Stimulated activated CD4-positive, alpha-beta T cell treated with anti-CD3 and anti-CD28 coated beads, Interleukin-1b, Interleukin-23, amount 100 ng/mL, for 24 hours (primary cell): ENCODE data around the gene LAMA2.
"Not testable (repeated sequence)": the region's sequence is repeated elsewhere in the genome, so short reads cannot be mapped to it uniquely, and the experiment has no call there.

Source experiments
- DNase-seq, 4 experiments: peaks; one replicate each; pipeline ENCODE4 v3.0.0-alpha.2; 2020; ENCODE audit warnings: low read depth in 4 of 4, low spot score in 1 of 4

The LAMA2 gene

DNA sequence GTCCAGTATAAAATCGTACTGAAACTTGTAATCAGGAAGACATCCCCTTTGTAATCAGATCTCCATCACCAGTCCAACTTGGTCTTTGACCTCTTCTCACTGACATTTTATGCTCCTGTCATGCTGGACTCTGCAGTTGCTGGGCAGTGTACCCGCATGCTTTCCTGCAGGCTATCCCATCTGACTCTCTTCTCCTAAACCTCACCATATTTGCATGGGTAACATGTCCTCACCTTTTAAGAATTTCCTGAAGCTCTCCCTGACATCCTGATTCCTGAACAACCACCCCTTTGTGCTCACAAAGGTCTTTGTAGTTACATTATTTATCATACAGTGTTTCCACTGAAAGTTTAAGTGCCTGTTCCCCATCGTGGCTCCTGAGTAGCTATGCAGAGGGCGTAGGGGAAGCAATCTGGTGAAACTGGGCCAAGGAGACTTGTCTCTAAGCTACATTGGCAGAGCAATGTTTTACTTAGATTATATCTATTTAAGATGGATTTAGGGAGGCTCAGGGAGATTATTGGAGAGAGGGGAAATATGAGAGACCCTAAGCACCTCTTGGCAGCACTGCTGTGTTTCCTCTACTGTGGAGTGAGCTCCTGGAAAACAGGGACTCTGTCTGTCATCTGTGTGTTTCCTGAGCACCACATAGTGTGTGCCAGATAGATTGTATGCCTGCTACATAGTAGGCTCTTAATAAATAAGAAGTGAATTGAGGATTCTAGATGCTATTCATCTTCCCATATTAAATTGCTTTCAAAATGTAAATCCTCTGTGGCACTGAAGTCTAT is 124.0 kb downstream of the LAMA2 start:
- DNase-seq, result no peak

DNA sequence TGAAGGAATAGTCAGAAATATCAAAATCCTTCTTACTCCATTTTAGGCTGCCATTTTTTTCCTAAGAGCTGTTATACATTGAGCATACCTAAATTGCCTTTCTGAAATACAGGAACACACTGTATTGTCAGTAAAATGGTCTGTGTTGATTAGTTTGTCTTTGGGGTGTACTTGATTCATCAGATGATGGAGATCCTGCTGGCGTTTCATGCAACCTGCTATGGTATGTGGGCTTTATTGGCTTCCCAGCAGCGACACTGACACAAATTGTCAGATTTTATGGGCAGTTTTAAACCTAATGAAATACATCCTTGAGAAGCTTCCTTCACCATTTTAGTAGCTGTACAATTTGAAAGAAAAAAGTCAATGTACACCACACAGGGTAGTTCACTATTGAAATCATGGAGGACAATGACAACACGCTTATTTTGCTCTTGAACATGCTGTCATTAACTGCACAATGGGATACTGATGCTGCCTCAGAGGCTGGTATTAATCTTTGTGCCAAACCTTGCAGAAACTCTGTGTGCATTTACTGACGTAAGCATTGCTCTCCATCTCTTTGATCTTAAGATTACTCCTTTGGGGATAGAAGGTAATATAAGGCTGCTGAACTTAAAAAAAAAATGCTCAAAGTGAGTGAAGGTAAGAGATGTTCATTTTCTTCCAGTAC is 124.9 kb downstream of the LAMA2 start:
- no peak for DNase-seq

DNA sequence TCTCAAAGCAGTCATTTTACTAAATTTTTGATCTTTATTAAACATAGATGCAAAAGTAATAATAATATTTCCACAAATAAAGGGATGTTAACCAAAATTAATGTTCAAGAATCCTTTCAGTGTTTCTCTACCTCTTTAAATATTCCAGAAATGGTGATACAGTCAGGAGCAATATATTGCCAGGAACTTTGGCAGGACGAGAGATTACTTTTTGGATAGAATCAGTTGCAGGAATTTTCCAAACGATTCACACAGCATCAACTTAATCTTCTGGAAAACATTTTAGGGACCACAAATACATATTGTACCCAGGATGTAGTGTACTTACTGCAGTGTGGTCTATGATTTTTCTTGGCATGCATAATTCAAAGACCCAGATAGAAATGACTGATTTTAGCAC is 125.7 kb downstream of the LAMA2 start:
- no peak for DNase-seq

DNA sequence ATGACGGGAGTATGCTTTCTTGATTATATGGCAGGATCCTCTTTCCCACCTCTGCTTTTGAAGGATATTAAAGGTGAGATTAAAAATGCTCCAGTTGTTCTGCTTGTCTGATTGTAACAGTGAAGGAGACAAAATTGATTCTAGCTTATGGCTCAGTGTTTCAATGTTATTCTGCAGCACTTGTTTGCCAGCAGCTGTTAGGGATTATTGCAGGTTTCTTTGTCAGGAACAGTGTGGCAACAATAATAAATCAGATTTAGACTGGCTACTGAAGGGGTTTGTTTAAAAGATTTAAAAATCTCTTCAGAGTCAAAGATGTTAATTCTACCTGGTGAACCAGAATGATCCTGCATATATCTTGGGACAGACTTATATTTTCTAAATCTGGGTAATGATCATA is 126.9 kb downstream of the LAMA2 start:
- no peak for DNase-seq

DNA sequence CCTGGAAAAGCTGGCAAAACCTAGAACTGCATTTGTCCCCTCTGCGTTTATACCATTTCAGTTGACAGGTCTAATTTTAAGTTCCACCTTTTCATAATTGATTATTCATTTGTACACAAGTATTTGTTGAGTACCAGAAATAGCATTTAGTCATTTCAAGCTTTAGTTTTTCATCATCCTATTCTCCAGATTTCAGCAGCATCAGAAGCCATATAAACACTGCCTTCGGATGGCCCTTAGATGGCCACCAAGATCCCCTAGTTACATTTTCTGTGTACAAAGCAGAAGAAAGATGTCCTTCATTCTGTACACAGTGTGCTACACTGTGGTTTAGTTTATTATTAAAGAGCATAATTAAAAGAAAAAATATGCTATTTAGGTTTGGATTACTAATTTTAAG is 131.4 kb downstream of the LAMA2 start:
- DNase-seq, result no peak

DNA sequence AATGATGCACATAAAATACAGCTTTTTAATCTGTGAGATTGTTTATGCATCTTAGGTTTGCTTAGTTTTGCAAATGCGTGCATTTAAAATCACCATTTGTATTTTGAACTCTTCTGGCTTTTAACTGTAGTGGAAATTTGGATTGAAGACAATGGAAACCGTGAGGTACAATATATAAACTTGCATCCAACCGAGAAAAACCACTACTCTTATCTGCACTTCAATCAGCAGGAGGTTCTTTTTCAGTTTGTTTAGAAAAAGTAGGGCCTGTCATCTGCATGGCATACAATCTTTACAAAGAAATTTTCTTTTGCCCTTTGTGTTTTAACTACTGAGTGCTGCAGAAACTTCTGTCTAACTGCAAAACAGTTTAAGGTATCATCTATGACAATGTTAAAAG is 132.8 kb downstream of the LAMA2 start:
- DNase-seq, result no peak

DNA sequence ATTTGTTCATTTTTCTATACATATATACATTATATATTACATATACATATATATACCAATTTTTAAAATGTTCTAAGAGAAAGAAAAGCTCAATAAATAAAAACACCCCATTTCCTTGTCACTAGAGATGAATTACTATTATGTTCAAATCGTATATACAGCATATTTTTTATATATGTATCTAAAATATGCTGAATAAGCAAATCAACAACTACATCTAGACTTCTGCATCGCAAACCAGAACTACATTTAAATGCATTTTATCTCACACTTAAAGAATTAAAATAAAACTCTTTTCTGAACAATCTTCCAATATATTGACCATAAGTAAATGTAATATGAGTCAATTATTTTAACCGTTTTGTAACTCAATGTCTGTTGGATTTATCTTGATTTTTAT is 133.9 kb downstream of the LAMA2 start:
- DNase-seq, result no peak

DNA sequence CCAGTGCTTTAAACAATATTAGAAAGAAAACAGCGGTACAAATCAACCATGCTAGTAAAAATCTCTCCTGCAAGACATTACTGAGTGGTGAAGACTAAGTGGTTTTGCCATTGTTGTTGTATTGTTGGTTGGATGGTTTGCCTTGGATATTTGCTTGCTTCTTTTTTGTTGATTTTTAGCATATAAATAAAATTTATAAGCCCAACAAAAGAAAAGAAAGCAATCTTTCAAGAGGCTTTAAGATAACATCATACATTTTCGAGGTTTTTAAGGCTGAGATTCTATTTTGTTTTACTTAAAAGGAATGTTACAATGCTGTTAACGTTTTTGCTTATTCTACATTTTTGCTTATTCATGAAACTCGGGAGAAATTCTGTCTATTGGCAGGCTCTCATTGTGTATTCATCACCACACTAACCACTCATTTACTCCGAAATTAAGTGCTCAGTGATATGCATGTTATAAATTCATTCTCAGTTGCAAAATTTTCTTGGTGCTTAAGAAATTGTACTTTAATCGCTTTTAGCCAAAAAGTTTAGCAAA is 139.1 kb downstream of the LAMA2 start:
- no peak for DNase-seq

DNA sequence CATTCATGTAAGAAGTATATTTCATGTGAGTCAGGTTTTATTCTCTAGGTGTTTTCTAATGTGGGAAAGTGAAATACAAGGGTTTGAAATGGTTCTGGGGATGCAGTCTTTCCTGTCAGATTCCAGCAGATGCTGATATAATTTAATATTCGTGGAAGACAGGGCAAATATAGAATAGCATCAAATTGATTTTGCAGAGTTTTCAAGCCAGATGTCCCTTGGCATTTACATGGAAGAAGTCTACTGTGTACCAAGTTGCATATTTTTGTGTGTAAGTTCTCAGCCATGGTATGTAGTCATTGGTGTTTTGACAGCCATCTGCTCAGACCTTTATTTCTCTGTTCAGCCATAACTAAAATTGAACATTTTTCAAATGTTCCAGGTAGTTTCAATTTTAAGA is 143.7 kb downstream of the LAMA2 start:
- no peak for DNase-seq

DNA sequence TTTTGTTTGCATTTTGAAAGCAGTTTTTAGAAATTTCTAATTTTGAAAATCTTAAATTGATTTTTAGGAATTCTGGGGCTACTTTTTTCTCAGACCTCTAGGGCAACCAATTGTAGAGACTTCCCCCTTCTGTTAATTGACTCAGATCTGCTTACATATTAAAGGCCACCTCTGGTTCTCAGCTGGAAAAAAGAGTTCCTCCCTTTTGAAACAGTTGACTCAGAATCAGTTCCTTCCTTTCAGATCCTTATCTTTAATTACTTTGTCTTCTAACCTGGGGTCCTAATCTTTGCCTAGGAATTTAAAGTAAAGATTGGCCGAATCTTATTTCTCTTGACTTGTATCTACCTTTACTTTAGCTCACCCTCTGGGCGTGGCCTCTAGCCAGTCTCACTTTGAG is 146.8 kb downstream of the LAMA2 start:
- no peak for DNase-seq

DNA sequence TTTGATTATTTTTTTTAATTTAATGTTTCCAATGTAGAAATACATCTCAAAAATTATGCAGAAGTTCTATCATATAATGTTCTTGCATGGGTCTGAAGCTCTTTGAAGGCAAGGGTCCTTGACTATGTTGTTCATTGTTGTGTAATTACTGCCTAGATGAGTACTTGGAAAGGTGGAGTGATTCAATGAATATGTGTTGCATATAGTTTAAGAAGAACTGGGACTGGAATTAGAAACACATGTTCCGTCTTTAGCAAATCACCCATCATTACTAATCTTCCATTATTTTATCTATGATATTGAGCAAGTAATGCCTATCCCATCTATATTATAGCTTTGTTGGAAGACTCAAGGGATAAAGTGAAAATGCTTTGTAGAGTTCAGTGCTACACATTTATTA is 147.3 kb downstream of the LAMA2 start:
- DNase-seq, result no peak

DNA sequence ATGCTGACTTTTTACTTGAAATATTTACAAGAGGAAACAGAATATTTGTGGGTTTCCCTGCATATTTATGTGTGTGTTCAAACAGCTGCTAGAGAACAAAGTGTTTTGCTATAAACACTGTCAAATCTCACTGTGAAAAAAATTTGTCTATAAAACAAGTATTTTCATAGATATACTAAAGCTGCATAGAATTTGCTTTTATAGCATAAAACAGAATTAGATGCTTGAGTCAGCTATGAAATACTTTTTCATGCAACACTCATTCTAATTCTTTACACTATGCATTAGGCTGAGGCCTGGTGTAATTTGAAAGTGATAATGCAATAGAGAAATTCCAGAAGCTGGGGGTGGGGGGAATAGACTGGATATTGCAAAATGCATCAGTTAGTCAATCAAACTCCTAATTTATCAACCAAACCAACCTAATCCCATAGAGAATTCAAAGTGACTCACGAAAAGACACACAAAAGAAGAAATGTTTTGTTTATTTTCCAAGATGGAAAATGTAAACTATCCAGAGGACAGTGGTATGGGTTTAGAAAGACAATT is 148.2 kb downstream of the LAMA2 start:
- no peak for DNase-seq

DNA sequence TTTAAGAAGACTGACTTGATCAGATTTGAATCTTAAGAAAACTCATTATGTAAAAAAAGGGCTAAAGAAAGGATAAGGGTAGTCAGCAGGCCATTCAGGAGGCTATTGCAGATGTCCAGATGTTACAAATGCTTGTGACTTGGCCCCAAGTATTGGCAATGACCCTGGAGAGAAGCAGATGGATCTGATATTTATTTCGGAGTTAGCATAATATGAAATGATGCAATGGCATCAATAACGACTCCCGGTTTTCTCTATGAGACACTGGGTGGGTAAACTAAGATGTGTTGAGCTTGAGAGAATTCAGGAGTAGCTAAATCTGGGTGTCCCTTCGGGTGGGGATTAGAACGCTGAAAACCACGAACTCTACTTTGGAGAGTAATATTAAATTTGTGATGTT is 149.7 kb downstream of the LAMA2 start:
- DNase-seq, result no peak

DNA sequence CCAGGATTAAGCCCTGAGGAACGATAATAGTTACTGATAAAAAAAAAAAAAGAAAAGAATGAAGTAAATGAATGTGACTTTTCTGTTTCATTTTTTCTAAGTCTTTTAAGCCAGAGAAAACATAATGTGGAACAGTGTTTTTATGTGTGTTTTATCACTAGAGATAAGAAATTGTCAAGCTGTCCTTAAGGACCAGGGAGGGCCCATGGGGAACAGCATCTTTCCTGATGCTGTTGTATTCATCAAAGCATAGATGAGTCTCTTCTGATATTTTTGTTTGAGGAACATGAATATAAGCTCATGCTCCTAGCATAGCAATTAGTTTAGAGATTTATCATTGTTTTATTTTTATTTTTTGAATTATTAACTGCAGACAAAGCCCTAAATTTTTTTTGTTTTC is 150.2 kb downstream of the LAMA2 start:
- DNase-seq, result no peak

DNA sequence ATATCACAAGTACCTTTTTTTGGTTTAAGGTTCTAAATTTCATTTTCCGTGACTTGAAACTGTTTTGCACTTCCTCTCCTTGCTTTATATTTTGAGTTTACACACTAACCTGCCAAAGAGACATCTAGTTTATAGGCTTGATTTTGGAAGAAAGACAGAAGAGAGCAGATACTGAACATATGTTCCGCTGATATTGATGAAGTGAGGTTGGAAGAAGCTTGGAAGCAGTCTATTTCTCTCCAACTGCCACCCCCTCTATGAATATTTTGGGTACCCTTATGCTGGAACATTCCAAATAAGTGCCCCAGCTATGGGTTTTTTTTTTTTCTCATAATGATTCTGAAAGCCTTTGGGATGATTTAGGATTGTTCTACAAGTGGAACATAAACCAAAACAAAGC is 150.6 kb downstream of the LAMA2 start:
- DNase-seq, result no peak

DNA sequence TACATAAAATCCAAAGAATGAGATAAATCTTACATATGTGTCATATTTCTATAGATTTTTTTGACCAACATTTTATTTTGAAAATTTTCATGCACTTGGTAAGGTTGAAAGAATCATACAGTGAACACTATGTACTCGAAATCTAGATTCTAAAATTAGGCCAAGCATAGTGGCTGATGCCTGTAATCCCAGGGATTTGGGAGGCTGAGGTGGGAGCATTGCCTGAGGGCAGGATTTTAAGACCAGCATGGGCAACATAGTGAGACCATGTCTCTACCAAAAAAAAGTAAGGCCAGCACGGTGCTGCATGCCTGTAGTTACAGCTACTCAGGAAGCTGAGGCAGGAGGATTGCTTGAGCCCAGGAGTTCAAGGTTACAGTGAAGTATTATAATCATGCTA is 158.6 kb downstream of the LAMA2 start:
- DNase-seq, result no peak

DNA sequence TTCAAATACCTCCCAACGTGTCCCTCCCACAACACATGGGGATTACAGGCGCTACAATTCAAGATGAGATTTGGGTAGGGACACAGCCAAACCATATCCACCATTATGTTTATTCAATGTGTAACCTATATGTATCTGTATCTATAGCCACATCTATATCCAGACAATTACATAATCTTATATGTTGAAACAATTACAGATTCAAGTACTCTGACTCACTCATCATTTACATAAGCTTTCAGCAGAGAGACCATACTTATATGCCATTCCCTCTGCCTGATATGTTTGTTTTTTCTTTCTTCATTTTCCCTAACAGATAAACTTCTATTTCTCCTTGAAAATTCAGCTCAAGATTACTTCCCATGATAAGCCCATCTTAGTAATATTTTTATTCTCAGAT is 163.6 kb downstream of the LAMA2 start:
- DNase-seq, result no peak

DNA sequence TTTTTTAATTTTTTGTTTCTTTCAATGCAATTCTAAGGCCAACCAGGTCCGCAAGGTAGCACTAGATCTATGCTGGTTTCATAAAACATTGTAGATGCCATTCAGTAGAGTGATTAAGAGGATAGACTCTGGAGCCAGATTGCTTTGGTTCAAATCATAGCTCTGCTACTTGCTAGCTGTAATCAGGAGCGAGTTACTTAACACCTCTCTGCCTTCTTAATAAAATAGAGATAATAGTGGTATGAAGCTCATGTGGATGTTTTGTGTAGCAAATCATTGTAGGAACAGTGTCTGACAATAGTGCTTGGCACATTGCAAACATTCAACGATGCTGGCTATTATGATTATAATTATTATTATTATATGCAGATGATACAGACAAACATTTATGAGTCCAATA is 164.9 kb downstream of the LAMA2 start:
- DNase-seq, result no peak

DNA sequence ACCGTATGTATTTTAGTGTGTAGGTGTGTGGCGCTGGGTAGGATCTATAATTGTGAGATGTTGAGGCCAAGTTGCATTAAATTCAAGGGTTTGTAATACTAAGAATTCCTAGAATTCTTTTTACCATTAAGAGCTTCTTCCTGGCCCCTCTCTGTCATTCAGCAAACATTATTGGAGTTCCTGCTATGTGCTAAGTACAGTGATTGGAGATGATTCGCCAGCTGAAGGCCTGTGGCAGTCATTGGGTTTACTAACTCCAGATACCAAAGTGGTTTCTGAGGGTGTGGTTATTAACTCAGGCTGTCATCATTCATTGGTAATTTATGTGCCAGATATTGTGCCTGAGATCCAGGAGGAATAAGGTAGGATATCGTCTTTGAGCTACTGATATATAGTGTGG is 167.1 kb downstream of the LAMA2 start:
- no peak for DNase-seq

DNA sequence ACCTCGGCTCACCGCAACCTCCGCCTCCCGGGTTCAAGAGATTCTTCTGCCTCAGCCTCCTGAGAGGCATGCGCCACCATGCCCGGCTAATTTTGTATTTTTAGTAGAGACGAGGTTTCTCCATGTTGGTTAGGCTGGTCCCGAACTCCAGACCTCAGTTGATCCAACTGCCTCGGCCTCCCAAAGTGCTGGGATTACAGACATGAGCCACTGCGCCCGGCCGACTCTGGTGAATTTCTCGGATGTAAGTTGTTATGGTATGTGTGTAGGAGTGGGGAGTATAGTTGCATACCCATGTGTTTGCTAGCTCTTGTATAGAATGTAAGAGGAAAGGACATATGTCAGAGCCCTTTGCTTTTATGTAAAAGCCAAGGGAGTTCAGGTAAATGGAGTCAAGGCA is 170.2 kb downstream of the LAMA2 start:
- DNase-seq, result not testable (repeated sequence)

DNA sequence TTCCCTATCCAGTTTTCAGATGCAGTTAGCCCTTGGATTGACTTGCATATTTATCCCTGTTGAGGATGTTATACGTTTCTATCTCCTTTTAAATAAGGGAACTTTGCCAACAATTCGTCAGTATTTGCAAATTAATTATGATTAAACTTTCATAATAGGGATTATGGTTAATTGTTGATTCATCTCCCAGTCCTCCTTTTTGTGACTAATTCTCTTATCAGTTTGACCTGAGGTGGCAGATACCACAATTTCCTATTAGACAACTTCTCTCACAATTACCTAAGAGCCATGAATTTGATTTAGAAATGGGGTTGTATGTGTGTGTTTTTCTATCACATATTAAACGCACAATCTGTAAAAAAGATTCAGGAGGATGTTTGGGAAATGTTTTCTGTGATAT is 172.9 kb downstream of the LAMA2 start:
- DNase-seq, result no peak

DNA sequence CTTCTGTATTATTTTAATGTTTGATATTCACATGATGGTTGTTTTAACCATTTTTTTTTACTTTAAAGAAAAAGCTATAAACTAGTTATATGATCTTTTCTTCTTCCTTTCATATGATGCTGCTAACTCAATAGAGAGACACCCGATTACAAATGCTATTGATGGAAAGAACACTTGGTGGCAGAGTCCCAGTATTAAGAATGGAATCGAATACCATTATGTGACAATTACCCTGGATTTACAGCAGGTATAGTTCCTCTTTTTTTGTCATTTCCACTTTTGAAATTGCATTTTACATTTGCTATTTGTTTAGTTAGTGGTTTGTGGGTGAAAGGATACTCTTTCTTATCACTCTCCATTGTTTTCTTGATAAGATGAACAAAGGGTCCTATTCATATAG is 176.7 kb downstream of the LAMA2 start:
- no peak for DNase-seq
